Kidney capillary endothelial cell (primary cell): ENCODE data around the gene ERAL1.
"Not testable (repeated sequence)": the region's sequence is repeated elsewhere in the genome, so short reads cannot be mapped to it uniquely, and the experiment has no call there.

Experiments
- DNase-seq: peaks from one replicate; pipeline ENCODE4 v3.0.0-alpha.2; 2018; ENCODE audit warnings: low spot score

ERAL1 gene

DNA sequence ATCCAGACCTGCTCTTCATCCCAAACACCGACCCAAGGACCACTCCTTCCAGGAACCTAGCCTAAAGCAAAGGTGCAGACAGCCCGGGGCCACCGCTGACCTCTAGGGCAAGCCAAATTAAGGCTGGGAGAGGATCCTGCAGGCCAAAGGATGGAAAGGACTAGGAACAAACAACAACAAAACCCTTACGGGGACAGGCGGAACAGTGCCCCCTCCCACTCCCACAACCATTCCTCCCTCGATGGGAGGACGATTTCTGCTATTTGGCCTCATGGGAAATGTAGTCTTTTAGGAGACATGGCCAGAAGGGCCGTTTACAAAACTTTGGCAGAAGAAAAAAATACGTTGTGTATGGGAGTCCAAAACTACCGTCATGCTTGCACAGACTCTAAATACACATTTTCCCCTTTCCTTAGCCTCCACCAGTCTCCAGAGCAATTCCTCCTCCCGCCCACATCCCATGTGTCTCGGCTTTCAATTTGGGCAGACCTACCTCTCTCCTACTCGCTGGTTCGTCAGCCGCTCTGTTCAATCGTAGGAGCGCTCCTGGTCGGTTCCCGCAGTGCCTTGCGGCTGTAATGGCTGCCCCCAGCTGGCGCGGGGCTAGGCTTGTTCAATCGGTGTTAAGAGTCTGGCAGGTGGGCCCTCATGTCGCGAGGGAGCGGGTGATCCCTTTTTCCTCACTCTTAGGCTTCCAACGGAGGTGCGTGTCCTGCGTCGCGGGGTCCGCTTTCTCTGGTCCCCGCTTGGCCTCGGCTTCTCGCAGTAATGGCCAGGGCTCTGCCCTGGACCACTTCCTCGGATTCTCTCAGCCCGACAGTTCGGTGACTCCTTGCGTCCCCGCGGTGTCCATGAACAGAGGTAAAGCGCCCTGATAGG, at the start of gene ERAL1:
Gene ERAL1 (plus strand): TSS at position 560 of the 879 bp plus-strand sequence. CDS start 19 bp downstream, at position 579.
- peak; percentile 85 for DNase-seq

DNA sequence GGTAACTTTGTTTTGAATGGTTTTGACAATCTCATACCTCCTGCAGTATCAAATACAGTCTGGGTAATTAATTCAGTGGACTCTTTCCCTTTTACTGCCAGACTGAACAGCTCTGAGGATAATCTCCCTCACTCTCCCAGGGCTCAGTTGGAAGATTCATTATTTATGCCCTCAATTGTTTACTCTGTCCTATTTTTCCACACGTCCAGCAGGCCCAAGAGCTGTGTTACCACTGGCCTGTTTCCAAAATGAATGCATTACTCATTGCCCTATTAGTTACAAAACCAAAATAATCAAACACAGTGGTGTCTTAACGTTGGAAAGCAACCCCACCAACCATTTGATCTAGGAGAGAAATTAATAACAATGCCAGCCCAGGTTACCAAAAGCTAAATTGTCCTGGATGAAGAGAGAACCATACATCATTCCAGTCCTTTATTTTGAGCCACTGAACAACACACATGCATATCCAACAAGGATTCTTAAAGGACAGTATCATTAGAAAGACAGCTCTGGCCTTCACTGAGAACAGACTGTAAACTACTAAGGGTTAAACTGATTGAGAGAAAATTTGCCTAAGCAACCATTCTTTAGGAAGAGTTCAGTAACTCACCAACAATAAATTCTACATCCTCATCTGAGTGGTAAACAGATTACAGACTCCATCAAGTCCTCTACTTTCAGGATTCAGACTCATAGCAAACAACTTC, 46.7 kb upstream of the ERAL1 start:
- DNase-seq: peak; percentile 52

DNA sequence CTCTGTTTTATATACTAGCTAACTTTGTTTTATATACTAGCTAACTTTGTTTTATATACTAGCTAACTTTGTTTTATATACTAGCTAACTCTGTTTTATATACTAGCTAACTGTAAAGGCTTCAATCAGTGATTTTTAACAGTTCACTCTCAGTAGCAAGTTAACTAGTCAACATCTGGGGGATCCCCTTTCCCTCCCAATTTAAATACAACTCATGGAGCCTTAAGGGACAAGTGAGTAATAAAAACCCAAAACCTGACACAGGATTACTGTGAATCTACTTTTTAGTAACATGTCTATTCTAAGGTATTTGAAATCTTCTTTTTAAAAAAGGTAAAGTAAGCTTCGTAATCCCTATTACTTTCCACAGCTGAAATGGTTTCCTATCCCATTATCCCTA, 44.4 kb upstream of the ERAL1 start:
- no peak for DNase-seq

DNA sequence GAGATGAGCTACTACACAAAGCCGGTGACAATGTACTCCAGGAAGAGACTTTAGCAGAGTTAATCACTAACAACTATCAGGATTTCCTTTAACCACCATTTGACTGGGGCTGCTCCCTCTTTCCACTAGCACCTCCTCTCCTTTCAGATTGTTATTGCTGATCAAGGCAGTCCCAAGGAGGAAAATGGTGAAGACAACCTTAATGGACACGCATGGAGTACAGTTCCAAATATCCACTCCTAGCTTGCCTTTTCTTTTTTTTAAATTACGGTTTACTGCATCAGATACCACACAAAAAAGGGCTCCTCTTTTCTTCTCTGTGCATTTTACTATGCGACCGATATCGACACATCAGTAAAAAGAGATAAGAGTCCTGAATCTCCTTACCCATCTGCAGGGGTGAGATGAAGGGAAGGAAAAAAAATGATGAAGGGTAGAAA, 43.1 kb upstream of the ERAL1 start:
- DNase-seq: peak; percentile 38

DNA sequence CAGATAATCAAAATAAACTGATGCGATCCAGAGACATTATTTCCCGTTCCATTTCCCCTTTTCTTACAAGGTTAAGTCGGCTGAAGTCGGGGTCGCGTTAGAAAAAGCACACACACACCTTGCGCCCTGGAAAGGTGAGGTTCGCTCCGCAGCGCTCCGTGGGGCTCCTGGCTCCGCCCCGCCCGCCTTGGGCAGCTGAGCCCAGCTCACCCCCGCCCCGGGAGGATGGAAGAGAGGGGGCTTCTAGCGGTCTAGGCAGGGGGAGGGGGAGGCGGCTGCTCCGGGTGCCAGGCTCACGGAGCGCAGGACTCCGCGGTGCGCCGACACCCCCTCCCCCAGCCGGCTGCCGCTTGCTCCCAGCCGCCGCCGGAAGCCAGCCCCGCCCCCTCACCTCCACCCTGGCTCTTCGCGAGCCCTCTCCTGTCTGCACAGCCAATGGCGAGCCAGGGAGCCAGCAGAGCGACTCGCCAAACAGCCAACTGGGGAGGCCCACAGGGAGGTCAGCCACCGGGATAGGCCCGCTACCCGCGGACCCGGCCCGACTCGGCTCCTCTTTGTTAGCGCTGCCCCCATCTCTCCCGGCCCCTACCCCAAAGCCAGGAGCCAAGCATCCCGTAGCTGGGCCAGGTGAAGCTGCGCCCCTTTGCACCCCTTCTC, 42.6 kb upstream of the ERAL1 start:
- peak; percentile 94 for DNase-seq

DNA sequence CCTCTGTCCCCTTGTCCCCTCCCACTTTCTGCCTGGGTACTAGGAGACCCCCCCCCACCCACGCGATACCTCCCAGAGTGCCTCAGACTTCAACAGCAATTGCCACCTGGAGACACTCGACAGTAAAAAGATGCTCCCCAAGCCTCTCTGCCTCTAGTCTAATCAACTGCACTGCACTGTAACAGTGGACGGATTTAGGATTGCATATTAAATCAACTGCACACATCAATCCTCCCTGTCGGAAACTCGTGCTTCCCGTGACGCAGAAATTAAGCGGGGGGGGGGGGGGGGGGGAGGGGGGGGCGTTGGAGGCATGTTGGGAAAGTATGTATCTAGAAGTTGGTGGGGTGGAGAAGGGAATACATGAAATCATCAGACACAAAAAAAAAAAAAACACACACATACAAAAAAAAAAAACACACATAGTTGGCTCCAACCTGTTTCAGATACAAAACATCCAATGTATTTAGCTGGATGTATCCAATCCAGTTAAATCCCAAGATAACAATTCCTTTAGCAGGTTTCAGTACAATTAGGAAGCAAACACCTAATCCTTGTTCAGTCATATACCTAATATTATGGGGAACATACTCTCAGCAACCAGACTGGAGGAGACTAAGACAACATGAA, 42.0 kb upstream of the ERAL1 start:
- DNase-seq: peak; percentile 78

DNA sequence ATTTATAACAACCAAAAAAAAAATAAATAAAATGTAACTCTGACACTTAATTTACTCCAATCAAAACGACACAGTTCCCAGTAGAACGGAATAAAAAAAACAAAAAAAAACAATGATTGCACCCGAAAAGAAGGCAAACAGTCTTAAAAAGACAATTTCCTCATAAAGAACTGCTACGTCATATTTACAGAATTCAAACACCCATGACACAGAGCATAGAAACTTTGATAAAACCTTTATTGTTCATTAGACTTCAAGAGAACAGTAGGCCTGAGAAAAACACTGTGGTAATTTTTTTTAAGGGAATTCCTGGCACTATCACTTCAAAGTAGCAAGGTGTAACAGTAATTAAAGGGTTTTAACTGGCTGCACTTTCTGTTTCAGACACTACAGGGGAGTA, 38.3 kb upstream of the ERAL1 start:
- DNase-seq: no peak

DNA sequence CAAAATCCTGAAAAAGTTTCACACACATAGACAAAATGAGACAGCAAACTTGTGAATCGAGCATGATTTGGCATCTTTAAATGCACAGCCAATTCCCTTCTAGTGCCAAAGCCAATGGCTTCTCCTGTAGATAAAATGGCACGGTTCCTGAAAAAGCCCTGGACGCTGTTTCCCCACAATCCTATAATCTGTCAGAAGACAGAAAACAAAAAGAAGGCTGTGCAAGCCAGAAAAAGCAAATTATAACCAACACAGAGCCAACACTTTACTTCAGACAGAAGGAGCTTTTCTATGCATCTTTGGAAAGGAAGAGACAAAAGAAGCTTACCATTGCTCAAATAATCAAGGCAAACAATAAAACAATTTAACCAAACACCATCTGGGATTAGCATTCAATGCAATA, 36.0 kb upstream of the ERAL1 start:
- DNase-seq: no peak

DNA sequence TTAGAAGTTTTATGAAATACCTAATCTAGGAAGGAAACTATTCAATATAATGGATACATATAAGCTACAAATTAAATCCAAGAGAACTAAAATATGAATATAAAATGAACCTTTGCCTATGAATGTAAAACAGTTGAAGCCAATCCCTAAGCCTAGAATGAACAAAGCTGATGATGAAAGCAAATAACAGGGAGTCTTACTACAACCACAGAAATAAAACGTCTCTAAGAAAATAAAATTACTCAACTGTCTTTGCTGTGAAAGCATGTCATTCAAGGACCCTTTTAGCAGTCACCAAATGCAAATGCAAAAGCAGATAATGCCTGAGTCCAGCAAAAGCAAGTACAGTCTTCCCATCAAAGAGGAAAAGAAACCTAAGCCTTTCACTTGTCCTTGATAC, 35.2 kb upstream of the ERAL1 start:
- no peak for DNase-seq

DNA sequence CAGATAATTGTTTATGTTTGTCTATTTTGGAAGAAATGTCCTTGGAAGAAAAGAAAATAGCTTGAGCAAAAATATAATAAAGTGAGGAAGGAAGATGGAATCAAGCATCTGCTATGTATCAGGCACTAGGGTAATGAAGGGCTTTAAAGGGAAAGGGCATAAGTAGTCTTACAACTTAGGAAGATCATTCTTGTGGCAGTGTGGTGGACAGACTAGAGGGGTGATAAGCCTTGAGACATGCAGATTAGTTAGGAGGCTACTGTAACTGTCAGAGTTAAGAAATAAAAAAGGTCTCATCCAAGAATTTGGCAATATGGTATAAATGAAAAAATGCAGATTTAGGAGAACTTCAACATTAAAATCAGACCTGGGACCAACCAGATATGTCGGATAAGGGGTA, 27.1 kb upstream of the ERAL1 start:
- no peak for DNase-seq

DNA sequence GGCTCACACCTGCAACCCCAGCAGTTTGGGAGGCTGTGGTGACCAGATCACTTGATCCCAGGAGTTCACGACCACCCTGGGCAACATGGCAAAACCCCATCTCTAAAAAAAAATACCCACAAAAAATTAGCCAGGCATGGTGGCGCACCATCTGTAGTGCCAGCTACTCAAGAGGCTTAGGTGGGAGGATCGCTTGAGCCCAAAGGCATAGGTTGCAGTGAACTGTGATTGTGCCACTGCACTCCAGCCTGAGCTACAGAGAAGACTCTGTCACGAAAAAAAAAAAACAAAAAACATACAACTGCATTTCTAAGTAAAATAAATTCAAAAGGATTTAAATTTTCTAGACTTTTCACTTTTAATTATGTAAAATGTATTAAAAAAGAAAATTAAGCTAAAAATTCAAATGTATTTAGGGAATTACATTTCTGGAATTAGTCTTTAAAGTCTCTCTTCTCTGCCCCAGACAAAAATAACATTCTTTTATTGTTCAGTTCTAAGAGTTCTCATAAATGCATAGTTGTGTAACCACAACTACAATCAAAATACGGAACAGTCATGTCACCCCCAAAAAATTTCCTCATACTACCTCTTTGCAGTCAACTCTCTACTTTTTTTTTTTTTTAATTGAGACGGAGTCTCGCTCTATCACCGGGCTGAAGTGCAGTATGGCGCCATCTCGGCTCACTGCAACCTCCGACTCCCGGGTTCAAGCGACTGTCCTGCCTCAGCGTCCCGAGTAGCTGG, 26.3 kb upstream of the ERAL1 start:
- no peak for DNase-seq

DNA sequence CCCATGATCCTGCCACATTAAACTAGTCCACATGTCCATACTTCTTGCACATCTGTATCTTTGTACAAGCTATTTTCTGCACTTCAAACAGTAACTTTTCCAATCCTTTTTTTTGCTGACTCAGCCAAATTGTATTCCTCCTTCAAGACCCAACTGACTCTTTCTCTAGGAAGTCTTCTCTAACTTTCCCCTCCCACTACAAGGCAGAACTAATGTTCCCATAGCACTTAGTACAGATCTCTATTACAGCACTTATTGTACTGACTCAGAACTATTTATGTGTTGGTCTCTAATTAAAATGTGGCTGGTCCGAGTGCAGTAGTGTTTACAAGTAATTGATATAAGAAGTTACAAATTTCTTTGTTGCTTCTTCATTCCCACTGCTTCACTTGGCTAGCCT, 20.4 kb upstream of the ERAL1 start:
- DNase-seq: no peak

DNA sequence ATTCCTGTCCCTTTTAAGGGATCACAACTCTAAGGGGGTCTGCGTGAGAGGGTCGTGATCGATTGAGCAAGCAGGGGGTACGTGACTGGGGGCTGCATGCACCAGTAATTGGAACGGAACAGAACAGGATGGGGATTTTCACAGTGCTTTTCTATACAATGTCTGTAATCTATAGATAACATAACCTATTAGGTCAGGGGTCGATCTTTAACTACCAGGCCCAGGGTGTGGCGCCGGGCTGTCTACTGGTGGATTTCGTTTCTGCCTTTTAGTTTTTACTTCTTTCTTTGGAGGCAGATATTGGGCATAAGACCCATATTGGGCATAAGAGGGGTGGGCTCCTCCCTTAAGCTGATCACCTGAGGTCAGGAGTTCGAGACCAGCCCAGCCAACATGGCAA, 18.3 kb upstream of the ERAL1 start:
- DNase-seq: not testable (repeated sequence)

DNA sequence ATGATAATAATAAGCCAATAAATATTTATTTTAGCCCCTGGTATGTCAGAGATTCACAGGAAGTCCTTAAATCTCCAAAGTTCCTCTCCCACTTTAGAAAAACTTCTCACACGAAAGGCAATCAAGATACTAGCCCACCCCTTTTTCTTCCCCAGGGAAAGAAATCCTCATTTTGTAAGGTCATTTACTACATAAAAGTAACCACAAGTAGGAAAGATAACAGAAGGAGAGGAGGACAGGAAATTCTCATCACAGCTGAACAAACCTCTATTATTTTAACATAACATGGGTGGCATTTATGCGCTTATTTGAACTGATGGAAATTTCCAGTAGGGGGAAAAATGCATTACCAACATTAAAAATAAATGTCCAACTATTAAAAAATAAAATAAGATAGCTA, 15.6 kb upstream of the ERAL1 start:
- no peak for DNase-seq

DNA sequence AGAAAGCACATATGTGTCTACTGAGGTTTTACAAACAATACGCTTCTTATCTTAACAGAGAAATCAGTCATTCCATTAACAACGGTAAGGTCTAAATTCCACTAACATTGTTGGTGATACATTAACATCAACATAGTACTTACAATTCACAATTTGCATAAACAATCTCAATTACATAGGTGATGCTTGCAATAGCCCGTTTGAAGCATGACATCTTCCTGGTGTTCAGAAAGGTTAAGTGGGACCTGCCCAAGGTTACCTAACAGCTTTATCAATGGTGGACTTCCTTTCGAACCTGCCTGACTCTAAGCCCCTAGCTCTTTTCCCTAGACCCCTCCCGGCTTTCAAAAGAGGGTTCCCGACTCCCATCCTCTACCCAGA, 12.9 kb upstream of the ERAL1 start:
- no peak for DNase-seq

DNA sequence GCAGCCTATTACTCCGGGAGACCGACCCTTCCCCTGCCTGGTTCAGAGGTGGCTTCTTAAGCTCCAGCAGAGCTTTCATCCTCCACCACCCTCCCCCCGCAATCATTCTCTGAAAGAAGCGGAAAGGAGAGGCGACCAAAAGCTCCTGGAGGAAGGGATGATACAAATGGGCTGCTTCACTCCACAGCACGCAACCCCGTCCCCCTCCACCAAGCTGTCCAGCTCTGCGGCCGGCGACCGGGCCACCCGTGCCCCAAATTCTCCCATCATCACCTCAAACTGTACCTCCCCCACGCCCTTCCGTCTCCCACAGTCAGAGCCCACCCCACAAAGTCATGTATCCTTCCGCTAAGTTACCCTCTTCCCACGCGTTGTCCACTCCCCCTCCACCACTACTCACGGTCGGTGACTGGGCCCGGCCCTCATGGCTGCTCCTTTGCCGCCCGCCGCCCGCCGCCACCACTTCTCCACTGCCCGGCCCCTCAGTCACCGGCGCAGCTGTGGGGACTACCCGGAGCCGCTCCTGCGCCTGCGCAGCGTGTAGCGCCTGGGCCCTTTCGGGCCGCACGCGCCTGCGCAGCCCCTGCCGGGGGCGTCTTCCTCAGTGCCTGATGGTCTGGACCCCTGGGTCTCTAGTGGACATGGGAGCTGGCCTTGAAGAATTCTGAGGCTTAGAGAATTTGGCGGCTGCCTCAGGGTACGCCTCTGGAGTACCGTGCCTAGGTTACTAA, 12.4 kb upstream of the ERAL1 start, which contains the start of gene FAM222B:
Gene FAM222B (minus strand): TSS at position 509 of the 731 bp plus-strand sequence. CDS start 76,123 bp downstream, outside the sequence.
- DNase-seq: peak; percentile 89

DNA sequence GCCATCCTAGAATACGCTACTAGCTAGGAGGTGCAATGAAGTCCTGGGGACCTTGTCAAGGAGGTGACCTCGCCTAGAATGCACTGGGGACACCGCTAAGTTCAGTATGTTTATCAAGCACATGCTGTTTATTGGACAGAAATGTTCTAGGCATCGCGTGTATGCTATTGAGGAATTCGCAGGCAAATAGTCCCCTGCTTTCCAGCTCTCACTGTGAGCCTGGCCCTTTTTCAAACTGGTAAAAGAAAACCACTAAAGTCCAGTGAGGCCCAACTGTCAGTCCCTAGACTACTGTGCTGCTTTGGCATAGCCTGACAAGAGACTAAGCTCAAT, 11.0 kb upstream of the ERAL1 start:
- no peak for DNase-seq

DNA sequence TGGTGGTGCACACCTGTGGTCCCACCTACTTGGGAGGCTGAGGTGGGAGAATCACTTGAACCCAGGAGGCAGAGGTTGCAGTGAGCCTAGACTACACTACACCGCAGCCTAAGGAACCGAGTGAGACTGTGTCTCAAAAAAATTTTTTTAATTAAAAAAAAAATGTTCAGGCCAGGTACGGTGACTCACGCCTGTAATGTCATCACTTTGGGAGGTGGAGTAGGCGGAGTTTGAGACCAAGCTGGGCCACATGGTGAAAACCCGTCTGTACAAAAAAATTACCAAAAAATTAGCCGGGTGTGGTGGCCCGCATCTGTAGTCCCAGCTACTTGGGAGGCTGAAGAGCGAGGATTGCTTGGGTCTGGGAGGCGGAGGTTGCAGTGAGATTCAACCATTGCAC, 8.6 kb upstream of the ERAL1 start:
- no peak for DNase-seq

DNA sequence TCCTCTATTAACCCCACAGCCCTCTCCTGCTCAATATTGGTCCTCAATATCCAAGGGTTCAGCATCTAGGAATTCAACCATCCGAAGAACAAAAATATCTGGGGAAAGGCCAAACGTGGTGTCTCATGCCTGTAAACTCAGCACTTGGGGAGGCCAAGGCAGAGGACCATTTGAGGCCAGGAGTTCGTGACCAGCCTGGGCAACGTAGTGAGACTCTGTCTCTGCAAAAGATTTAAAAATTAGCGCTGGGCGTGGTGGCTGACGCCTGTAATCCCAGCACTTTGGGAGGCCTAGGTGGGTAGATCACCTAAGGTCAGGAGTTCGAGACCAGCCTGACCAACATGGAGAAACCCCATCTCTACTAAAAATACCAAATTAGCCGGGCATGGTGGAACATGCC, 8.1 kb upstream of the ERAL1 start:
- not testable (repeated sequence) for DNase-seq

DNA sequence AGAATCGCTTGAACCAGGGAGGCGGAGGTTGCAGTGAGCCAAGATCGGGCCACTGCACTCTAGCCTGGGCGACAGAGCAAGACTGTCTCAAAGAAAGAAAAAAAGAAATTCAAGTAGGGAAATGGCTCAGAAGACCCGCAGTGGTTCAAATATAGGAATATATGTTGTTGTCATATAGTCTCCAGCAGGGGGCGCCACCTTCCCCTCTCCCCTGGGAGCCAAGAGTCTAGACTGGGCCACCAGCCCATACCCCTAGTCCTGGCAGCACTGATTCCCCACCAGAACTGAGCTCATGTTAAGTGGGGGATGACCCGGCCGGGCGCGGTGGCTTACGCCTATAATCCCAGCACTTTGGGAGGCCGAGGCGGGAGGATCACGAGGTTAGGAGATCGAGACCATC, 6.1 kb upstream of the ERAL1 start:
- DNase-seq: not testable (repeated sequence)

DNA sequence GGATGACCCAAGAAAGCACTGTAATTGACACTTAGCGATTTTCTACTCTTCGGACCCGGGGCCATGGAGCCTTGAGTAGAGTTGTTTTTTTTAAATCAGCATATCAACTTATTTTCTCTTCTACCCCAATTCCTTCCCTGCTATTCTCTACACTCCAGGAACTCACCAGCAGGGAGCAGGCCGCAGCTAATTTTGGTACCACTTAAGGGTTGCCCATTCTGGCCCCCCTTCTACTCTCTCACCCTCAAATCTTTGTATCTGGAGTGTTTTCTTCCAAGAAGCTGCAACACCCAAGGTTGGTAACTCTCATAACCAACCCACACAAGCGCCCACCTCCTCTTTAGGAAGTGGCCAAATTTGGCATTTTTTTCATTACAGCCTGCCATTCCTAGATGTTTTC, 5.5 kb upstream of the ERAL1 start:
- DNase-seq: no peak
